Esophagus muscularis mucosa (tissue), 4 donors: ENCODE results near the gene ST3GAL2. TPM values are rescaled to one million over a fixed set of nuclear protein-coding genes. Genes with fewer than 3 reads are reported as not detected.
A peak's percentile ranks its signal among the peaks of the same experiment; 100 is the strongest.

Experiments
- DNase-seq: peaks from one replicate; pipeline ENCODE4 v3.0.0-alpha.2; 2017; ENCODE audit errors: extremely low spot score
- H3K27ac ChIP-seq, 4 donors: fragments of 200-600 bp; sonication (generic); replicated peaks in 1 of 4; 1 replicate in 3 of 4; 2 replicates in 1 of 4; pipeline ENCODE4 v1.5.1; 2016 to 2019; ENCODE audit warnings: mild to moderate bottlenecking in 1 of 4
- H3K27me3 ChIP-seq, 4 donors: fragments of 200-600 bp; sonication (generic); one replicate each; pipeline versions ENCODE4 v1.5.1 to v1.6.0; 2016 to 2019
- H3K36me3 ChIP-seq, 4 donors: fragments of 200-600 bp; sonication (generic); one replicate each; pipeline ENCODE4 v1.5.1; 2016 to 2019
- H3K4me1 ChIP-seq, 4 donors: fragments of 200-600 bp; sonication (generic); one replicate each; pipeline ENCODE4 v1.5.1; 2016 to 2019
- H3K4me3 ChIP-seq, 4 donors: fragments of 200-600 bp; sonication (generic); 1 replicate in 2 of 4; 2 replicates in 2 of 4; pipeline ENCODE4 v1.5.1; 2016 to 2019; ENCODE audit warnings: mild to moderate bottlenecking in 4 of 4, moderate library complexity in 1 of 4
- H3K9me3 ChIP-seq, 4 donors: fragments of 200-600 bp; sonication (generic); 1 replicate in 3 of 4; 2 replicates in 1 of 4; pipeline ENCODE4 v1.5.1; 2016 to 2019
- EP300 ChIP-seq: sonication (generic); formaldehyde crosslinking; IDR thresholded peaks from one replicate; pipeline ENCODE4 v1.6.1; 2017; ENCODE audit warnings: antibody characterized with exemption
- POLR2A ChIP-seq: fragments of 450-650 bp; IDR thresholded peaks from one replicate; pipeline ENCODE4 v1.6.1; 2017; ENCODE audit warnings: antibody characterized with exemption, moderate library complexity, mild to moderate bottlenecking, low read depth
- POLR2AphosphoS5 ChIP-seq, 2 donors: sonication (generic); formaldehyde crosslinking; IDR thresholded peaks; one replicate each; pipeline ENCODE4 v1.6.1; 2017; ENCODE audit warnings: antibody characterized with exemption in 2 of 2
- WGBS: methylation state at CpG from one replicate; pipeline ENCODE4 v1.1.5; 2018; 5-methylcytosine and 5-hydroxymethylcytosine counted together
- intact Hi-C: fragments of 100-400 bp; cut with DNase I; formaldehyde crosslinking; loops from one replicate; pipeline ENCODE4 v1.15.1; 2023
- total RNA-seq, 4 donors: library from RNA; depleted of rRNA; stranded (reverse); fragments of >200 nt; gene quantifications; one replicate each; pipeline versions ENCODE4 v1.1.0 to v1.2.1, GENCODE V29; 2016
- TF ChIP-seq, protein P1 (sequence below), 3 experiments: fragments of 200-600 bp in 2 of 3; fragments of 450-650 bp in 1 of 3; sonication (generic) in 2 of 3; IDR thresholded peaks; one replicate each; pipeline ENCODE4 v1.5.1; 2017 to 2019; ENCODE audit warnings: antibody characterized with exemption in 3 of 3, mild to moderate bottlenecking in 2 of 3, moderate library complexity in 1 of 3

The ST3GAL2 gene
- total RNA-seq, 4 donors from 2014 or later: 18.6 to 34.9 (median 27.2) TPM

DNA sequence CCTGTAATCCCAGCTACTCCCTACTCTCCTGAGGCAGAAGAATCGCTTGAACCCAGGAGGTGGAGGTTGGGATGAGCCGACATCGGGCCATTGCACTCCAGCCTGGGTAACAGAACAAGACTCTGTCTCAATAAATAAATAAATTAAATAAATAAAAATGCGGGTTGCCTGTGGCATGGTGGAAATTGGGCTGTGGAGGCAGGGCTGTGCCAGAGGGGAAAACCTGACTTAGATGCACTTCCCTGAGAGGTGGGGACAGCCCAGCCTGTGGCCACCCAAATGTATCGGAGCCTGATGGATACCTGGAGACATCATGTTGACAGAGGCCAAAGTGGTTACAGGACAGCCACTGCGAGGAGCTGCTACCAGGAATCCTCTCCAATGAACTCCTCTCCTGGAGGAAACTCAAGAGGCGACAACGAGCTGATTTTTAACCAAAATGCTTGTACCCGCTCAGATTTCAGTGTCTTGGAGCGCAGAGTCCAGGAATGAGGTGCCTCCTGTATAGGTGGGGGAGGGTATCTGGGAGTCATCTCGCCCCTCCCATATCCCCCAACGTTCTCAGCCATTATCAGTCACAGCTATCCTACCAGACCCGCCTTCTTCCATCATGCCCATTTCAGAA, 59.9 kb downstream of the ST3GAL2 start:
- intact Hi-C loops: no loop called here

DNA sequence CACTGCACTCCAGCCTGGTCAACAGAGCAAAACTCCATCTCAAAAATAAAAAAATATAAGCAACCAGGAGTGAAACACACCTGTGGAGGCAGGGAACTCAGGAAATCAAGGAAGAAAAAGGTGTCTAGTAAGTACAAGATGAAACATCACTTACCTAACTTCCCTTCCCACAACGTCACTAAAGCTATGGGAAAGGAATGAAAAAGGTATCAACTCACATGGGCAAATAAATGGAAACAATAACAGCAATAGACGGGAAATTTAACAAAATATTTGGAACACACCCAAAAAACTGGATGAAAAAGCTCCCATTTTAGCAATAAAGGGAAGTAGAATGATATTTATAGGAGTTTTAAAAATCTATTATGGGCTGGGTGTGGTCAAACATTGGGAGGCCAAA, 61.1 kb downstream of the ST3GAL2 start:
- peaks cover 9 to 54% (median 33%) of the 10 kb centered on the region in 4 donors for H3K36me3 ChIP-seq
- intact Hi-C loops: no loop called here

More for the DNA sequence above, 59.9 kb downstream of the ST3GAL2 start:
- DNase-seq: no peak
- peaks cover 0 to 46% (median 28%) of the 10 kb centered on the region in 4 donors for H3K36me3 ChIP-seq
- no peaks in the 10 kb centered on the region for H3K27me3 ChIP-seq
- peak overlapping the region in 1 of 4 donors; percentile 76 for H3K27ac ChIP-seq
- peaks cover 16 to 42% (median 27%) of the 10 kb centered on the region in 4 donors for H3K4me1 ChIP-seq
- no peaks in the 10 kb centered on the region for H3K9me3 ChIP-seq
- TF ChIP-seq EP300: no peak
- TF ChIP-seq POLR2AphosphoS5 (IDR thresholded peaks at IDR 0.05): no peak
- TF ChIP-seq POLR2A: no peak
- TF ChIP-seq, protein P1, sequence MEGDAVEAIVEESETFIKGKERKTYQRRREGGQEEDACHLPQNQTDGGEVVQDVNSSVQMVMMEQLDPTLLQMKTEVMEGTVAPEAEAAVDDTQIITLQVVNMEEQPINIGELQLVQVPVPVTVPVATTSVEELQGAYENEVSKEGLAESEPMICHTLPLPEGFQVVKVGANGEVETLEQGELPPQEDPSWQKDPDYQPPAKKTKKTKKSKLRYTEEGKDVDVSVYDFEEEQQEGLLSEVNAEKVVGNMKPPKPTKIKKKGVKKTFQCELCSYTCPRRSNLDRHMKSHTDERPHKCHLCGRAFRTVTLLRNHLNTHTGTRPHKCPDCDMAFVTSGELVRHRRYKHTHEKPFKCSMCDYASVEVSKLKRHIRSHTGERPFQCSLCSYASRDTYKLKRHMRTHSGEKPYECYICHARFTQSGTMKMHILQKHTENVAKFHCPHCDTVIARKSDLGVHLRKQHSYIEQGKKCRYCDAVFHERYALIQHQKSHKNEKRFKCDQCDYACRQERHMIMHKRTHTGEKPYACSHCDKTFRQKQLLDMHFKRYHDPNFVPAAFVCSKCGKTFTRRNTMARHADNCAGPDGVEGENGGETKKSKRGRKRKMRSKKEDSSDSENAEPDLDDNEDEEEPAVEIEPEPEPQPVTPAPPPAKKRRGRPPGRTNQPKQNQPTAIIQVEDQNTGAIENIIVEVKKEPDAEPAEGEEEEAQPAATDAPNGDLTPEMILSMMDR (IDR thresholded peaks at IDR 0.05): no peak
- no peak overlapping the region for H3K4me3 ChIP-seq
- 80% methylated on average over 13 of the region's 13 CpGs for WGBS

DNA sequence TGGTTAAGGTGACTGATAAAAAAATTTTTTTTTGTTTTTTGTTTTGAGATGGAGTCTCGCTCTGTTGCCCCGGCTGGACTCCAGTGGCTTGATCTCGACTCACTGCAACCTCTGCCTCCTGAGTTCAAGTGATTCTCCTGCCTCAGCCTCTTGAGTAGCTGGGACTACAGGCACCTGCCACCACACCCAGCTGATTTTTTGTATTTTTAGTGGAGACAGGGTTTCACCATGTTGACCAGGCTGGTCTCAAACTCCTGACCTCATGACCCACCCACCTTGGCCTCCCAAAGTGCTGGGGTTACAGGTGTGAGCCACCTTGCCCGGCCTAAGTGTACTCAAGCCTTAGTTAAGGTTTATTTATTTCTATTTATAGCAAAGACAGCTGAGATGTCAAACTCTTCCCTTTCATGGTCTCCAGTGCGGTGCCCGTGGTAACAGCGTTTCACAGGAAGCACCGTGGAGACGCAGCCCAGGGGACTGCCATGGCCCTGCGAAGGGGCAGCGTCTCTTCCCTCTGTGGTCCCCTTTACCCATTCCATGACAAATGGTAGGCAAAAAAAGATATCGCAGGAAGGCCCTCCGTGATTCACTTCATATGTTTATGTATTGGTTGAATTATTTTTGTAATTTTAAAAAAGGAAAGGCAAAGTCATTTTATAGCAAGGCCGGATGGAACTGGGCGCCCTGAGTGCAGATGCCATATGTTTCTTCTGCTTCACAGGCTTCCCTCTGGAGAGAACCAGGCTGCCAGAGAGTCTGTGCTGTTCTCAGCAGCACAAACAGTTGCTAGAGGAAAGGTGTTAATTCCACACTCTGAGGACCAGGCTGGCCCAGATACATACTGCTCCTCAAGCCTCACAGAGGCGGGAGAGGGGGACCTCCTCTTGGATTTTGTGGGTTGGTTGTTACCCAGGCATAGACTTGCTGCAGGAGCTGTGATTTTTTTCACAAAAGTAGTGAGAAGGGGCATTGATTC, 63.0 kb downstream of the ST3GAL2 start:
- Histone ChIP-seq H3K27ac (peak overlapping the region in 1 of 4 donors; percentile 14), H3K36me3 (peaks cover 23 to 66% (median 48%) of the 10 kb centered on the region in 4 donors), H3K27me3 (no peaks in the 10 kb centered on the region), H3K4me1 (peaks cover 13 to 35% (median 21%) of the 10 kb centered on the region in 4 donors), H3K4me3 (no peak overlapping the region), H3K9me3 (no peaks in the 10 kb centered on the region)
- 82% methylated on average over 16 of the region's 16 CpGs for WGBS
- no peak for TF ChIP-seq EP300
- TF ChIP-seq, protein P1 (IDR thresholded peaks at IDR 0.05): no peak
- TF ChIP-seq POLR2A: no peak
- no peak for DNase-seq
- intact Hi-C loops: no loop called here

More for the DNA sequence above, 61.1 kb downstream of the ST3GAL2 start:
- no peak overlapping the region for H3K4me3 ChIP-seq
- no peak for DNase-seq
- no peaks in the 10 kb centered on the region for H3K27me3 ChIP-seq
- no peaks in the 10 kb centered on the region for H3K9me3 ChIP-seq
- no peak for TF ChIP-seq EP300
- TF ChIP-seq, protein P1 (IDR thresholded peaks at IDR 0.05): no peak
- TF ChIP-seq POLR2A: no peak
- TF ChIP-seq POLR2AphosphoS5 (IDR thresholded peaks at IDR 0.05): no peak
- peaks cover 16 to 42% (median 27%) of the 10 kb centered on the region in 4 donors for H3K4me1 ChIP-seq
- no peak overlapping the region for H3K27ac ChIP-seq
- WGBS: 62% methylated on average over 2 of the region's 2 CpGs

DNA sequence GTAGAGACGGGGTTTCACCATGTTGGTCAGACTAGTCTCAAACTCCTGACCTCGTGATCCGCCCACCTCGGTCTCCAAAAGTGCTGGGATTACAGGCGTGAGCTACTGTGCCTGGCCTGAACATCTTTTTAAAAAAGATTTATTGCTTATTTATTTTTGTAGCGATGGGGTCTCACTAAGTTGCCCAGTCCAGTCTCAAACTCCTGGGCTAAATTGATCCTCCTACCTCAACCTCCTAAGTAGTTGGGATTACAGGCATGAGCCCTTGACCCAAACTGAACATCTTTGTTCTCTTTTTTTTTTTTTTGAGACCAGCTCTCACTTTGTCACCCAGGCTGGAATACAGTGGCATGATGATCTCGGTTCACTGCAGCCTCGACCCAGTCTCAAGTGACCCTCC, 64.7 kb downstream of the ST3GAL2 start:
- no peak for DNase-seq
- no peaks in the 10 kb centered on the region for H3K27me3 ChIP-seq
- H3K4me3 ChIP-seq: no peak overlapping the region
- TF ChIP-seq POLR2A (no peak), POLR2AphosphoS5 (IDR thresholded peaks at IDR 0.05) (no peak), EP300 (no peak)
- TF ChIP-seq, protein P1 (IDR thresholded peaks at IDR 0.05): no peak
- no peak overlapping the region for H3K27ac ChIP-seq
- WGBS: 90% methylated on average over 8 of the region's 8 CpGs
- intact Hi-C loops: loop anchor here (5.0 kb wide), 1 partner anchor 278 kb away; no protein-coding TSS in a partner anchor
- H3K36me3 ChIP-seq: peaks cover 32 to 83% (median 62%) of the 10 kb centered on the region in 4 donors
- H3K4me1 ChIP-seq: peaks cover under 1 to 18% (median 5%) of the 10 kb centered on the region in 4 donors
- no peaks in the 10 kb centered on the region for H3K9me3 ChIP-seq
